Spleen (tissue), 7 donors: ENCODE results near the gene BCL2.

Source experiments
- POLR2A ChIP-seq, 3 donors: fragments of 450-650 bp; IDR thresholded peaks; one replicate each; pipeline ENCODE4 v1.5.1; 2017; ENCODE audit warnings: antibody characterized with exemption in 3 of 3, mild to moderate bottlenecking in 1 of 3
- TF ChIP-seq, protein P1 (sequence below), 11 experiments: fragments of 200-600 bp in 7 of 11; fragments of 450-650 bp in 4 of 11; sonication (generic) in 4 of 11; IDR thresholded peaks in 8 of 11; conservative IDR thresholded peaks in 3 of 11; 1 replicate in 7 of 11; 2 replicates in 4 of 11; pipeline versions ENCODE4 v1.4.0 to v1.8.0; 2016 to 2021; ENCODE audit warnings: antibody characterized with exemption in 11 of 11, inconsistent platforms in 4 of 11, mild to moderate bottlenecking in 1 of 11
- donor health status: DM: no; HTN: no; CAD: no; lungs with moderate emphysema.
- donor health status: DM: no; HTN: no; CAD: no.
- donor health status: DM: no; HTN: no; CAD: no.

DNA sequence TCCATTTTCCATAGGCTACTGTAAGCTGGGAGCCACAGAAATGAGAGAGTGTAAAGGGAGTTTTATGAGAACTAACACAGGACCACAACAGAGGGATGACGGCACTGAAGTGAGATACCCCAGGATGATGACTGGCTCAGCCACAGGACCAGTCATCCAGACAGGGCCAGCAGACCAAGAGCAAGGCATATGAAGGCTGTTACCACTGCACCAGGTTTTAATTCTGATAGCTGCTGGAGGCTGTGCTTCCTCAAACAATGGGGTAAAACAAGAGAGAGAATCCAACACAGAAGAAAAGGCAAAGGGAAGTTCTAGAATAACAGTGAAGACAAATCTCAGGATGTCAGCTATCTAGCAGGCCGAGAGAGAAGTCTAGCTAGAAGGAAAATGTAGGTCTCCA lies 94.9 kb downstream of the BCL2 start:
- TF ChIP-seq, protein P1, sequence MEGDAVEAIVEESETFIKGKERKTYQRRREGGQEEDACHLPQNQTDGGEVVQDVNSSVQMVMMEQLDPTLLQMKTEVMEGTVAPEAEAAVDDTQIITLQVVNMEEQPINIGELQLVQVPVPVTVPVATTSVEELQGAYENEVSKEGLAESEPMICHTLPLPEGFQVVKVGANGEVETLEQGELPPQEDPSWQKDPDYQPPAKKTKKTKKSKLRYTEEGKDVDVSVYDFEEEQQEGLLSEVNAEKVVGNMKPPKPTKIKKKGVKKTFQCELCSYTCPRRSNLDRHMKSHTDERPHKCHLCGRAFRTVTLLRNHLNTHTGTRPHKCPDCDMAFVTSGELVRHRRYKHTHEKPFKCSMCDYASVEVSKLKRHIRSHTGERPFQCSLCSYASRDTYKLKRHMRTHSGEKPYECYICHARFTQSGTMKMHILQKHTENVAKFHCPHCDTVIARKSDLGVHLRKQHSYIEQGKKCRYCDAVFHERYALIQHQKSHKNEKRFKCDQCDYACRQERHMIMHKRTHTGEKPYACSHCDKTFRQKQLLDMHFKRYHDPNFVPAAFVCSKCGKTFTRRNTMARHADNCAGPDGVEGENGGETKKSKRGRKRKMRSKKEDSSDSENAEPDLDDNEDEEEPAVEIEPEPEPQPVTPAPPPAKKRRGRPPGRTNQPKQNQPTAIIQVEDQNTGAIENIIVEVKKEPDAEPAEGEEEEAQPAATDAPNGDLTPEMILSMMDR (IDR thresholded peaks at IDR 0.05 in 8 of 11, conservative IDR thresholded peaks at IDR 0.05 in 3 of 11) = no peak
- TF ChIP-seq POLR2A (IDR thresholded peaks at IDR 0.05) = no peak
